DOHH2 (cell line): ENCODE data around the gene OPRL1.

Experiments used
- CTCF ChIP-seq: fragments of 200-600 bp; sonication (generic); IDR thresholded peaks from one replicate; pipeline ENCODE4 v1.5.1; 2014; ENCODE audit warnings: antibody characterized with exemption, mild to moderate bottlenecking, low read depth, low read length; ENCODE audit not compliant: poor library complexity, severe bottlenecking
- EZH2phosphoT487 ChIP-seq: fragments of 200-600 bp; sonication (generic); IDR thresholded peaks from 2 replicates; pipeline ENCODE4 v1.6.1; 2017; ENCODE audit warnings: borderline replicate concordance, mild to moderate bottlenecking, antibody characterized with exemption, low read length, moderate library complexity, mixed read lengths

GRCh38 chr20:64121586-64121985, 41.7 kb downstream of the OPRL1 start:
- TF ChIP-seq CTCF (no peak), EZH2phosphoT487 (no peak)
